HL-60 (cell line): ENCODE measurements around the gene CTAGE1.
"Not testable (repeated sequence)": the region's sequence is repeated elsewhere in the genome, so short reads cannot be mapped to it uniquely, and the experiment has no call there.

ENCODE experiments used
- DNase-seq, 2 experiments: peaks; one replicate each; pipeline ENCODE4 v3.0.0-alpha.2; 2010 to 2020; ENCODE audit warnings: low read depth in 1 of 2, low spot score in 1 of 2
- H3K27ac ChIP-seq: fragments of 250-450 bp; sonication (Bioruptor Pico); replicated peaks from 2 replicates; pipeline ENCODE4 v1.5.1; 2020; ENCODE audit warnings: mild to moderate bottlenecking, moderate library complexity
- H3K27me3 ChIP-seq: fragments of 250-450 bp; sonication (Bioruptor Pico); 2 replicates; pipeline ENCODE4 v1.5.1; 2021; ENCODE audit warnings: mild to moderate bottlenecking, moderate library complexity; ENCODE audit not compliant: insufficient read depth, poor library complexity, severe bottlenecking
- H3K4me3 ChIP-seq: replicated peaks from 2 replicates; pipeline ENCODE4 v1.5.1; 2011; ENCODE audit warnings: mild to moderate bottlenecking, control low read depth, low read length; ENCODE audit not compliant: insufficient read depth
- CTCF ChIP-seq: IDR thresholded peaks from one replicate; pipeline ENCODE4 v1.5.1; 2011; ENCODE audit warnings: low read length, control low read depth, inconsistent platforms; ENCODE audit not compliant: insufficient read depth
- GABPA ChIP-seq: IDR thresholded peaks from 2 replicates; pipeline ENCODE4 v1.6.1; 2012; ENCODE audit warnings: low read depth
- POLR2AphosphoS5 ChIP-seq: IDR thresholded peaks from 2 replicates; pipeline ENCODE4 v1.6.1; 2012; ENCODE audit warnings: low read depth
- REST ChIP-seq: IDR thresholded peaks from 2 replicates; pipeline ENCODE4 v1.6.1; 2012; ENCODE audit warnings: low read depth; ENCODE audit not compliant: insufficient replicate concordance
- SPI1 ChIP-seq: IDR thresholded peaks from 2 replicates; pipeline ENCODE4 v1.6.1; 2012; ENCODE audit warnings: low read depth, mild to moderate bottlenecking, borderline replicate concordance

CTAGE1 gene

GRCh38 chr18:22453315-22453714, 35.6 kb upstream of the CTAGE1 start:
- H3K4me3 ChIP-seq = no peak overlapping the region
- TF ChIP-seq CTCF = no peak
- no peak for TF ChIP-seq REST
- no peak for TF ChIP-seq POLR2AphosphoS5
- TF ChIP-seq SPI1 = no peak
- no peak for TF ChIP-seq GABPA
- DNase-seq = no peak
- H3K27me3 ChIP-seq = no peaks in the 10 kb centered on the region
- no peak overlapping the region for H3K27ac ChIP-seq

GRCh38 chr18:22452226-22452668, 34.5 kb upstream of the CTAGE1 start:
- H3K4me3 ChIP-seq = no peak overlapping the region
- DNase-seq = no peak
- no peak overlapping the region for H3K27ac ChIP-seq
- TF ChIP-seq POLR2AphosphoS5 (no peak), CTCF (no peak), GABPA (no peak)
- H3K27me3 ChIP-seq = no peaks in the 10 kb centered on the region

GRCh38 chr18:22451796-22452195, 34.1 kb upstream of the CTAGE1 start:
- H3K27ac ChIP-seq = no peak overlapping the region
- no peaks in the 10 kb centered on the region for H3K27me3 ChIP-seq
- no peak overlapping the region for H3K4me3 ChIP-seq
- no peak for TF ChIP-seq GABPA
- TF ChIP-seq POLR2AphosphoS5 = no peak
- no peak for TF ChIP-seq SPI1
- TF ChIP-seq REST = no peak
- TF ChIP-seq CTCF = no peak
- DNase-seq = no peak

- H3K27me3 ChIP-seq, DNase-seq, H3K4me3 ChIP-seq, H3K27ac ChIP-seq: not testable (repeated sequence)
Observed at GRCh38 chr18:22450766-22451165, 33.1 kb upstream of the CTAGE1 start.

GRCh38 chr18:22450318-22450717, 32.6 kb upstream of the CTAGE1 start:
- DNase-seq, H3K27me3 ChIP-seq, H3K4me3 ChIP-seq, H3K27ac ChIP-seq: not testable (repeated sequence)

- DNase-seq, H3K27ac ChIP-seq, H3K4me3 ChIP-seq, H3K27me3 ChIP-seq: not testable (repeated sequence)
Observed at GRCh38 chr18:22449753-22450152, 32.0 kb upstream of the CTAGE1 start.
